ENCODE results near the gene SPIRE2.

The SPIRE2 gene

GRCh38 chr16:89837014-89837546 lies 8.8 kb downstream of the SPIRE2 start:
- no peak for DNase-seq

- DNase-seq, result peak; percentile 64 to 71
Measured at GRCh38 chr16:89841275-89841674, 13.0 kb downstream of the SPIRE2 start.

- DNase-seq, result no peak
Measured at GRCh38 chr16:89842471-89843408, 14.5 kb downstream of the SPIRE2 start.

GRCh38 chr16:89843409-89844350 lies 15.4 kb downstream of the SPIRE2 start:
- DNase-seq, result no peak

- DNase-seq, result no peak
Measured at GRCh38 chr16:89844739-89845339, 16.6 kb downstream of the SPIRE2 start.

GRCh38 chr16:89845417-89845816 lies 17.1 kb downstream of the SPIRE2 start:
- DNase-seq, result no peak

- DNase-seq, result no peak
Measured at GRCh38 chr16:89847051-89847939, 19.0 kb downstream of the SPIRE2 start.

- no peak for DNase-seq
Measured at GRCh38 chr16:89847940-89848297, 19.6 kb downstream of the SPIRE2 start.

GRCh38 chr16:89848974-89849373 lies 20.7 kb downstream of the SPIRE2 start:
- DNase-seq, result no peak

- DNase-seq, result no peak
Measured at GRCh38 chr16:89853306-89853993, 25.2 kb downstream of the SPIRE2 start.

- DNase-seq, result no peak
Measured at GRCh38 chr16:89855301-89855945, 27.1 kb downstream of the SPIRE2 start.

- no peak for DNase-seq
Measured at GRCh38 chr16:89855986-89856385, 27.7 kb downstream of the SPIRE2 start.

GRCh38 chr16:89858973-89859614 lies 30.8 kb downstream of the SPIRE2 start:
- no peak for DNase-seq

- DNase-seq, result no peak
Measured at GRCh38 chr16:89859615-89860007, 31.3 kb downstream of the SPIRE2 start.

- peak; percentile 86 to 90 for DNase-seq
Measured at GRCh38 chr16:89860747-89861304, 32.6 kb downstream of the SPIRE2 start.

- no peak for DNase-seq
Measured at GRCh38 chr16:89861648-89862047, 33.4 kb downstream of the SPIRE2 start.

GRCh38 chr16:89862732-89863131 lies 34.5 kb downstream of the SPIRE2 start:
- no peak for DNase-seq

- DNase-seq, result peak; percentile 41
Measured at GRCh38 chr16:89863741-89864526, 35.7 kb downstream of the SPIRE2 start.

- DNase-seq, result no peak
Measured at GRCh38 chr16:89864527-89864820, 36.2 kb downstream of the SPIRE2 start.

Data from activated T-cell treated with anti-CD3 and anti-CD28 coated beads, Interleukin-2, amount 50 U/mL, for 48 hours (primary cell).